Naive thymus-derived CD8-positive, alpha-beta T cell (primary cell): ENCODE results near the gene GRPEL1. TPM values are rescaled to one million over a fixed set of nuclear protein-coding genes. Genes with fewer than 3 reads are reported as not detected.
A peak's percentile ranks its signal among the peaks of the same experiment; 100 is the strongest.

Source experiments
- ATAC-seq, 2 donors: fragments of 150-1000 bp; cut with Tn5 transposase in 1 of 2; sonication (Bioruptor Pico), chemical (Tn5 transposase) in 1 of 2; 1 replicate in 1 of 2; 2 replicates in 1 of 2; pipeline ENCODE4 v1.10.0; 2021; ENCODE audit warnings: mild to moderate bottlenecking in 2 of 2, moderate library complexity in 2 of 2
- POLR2A ChIA-PET: fragments of 350-600 bp; sonication (Branson Sonifier 250); formaldehyde crosslinking; loops from one replicate; lab custom pipeline; 2021; ENCODE audit warnings: antibody characterized with exemption; lab: Charles Lee
- DNase-seq, 10 donors: peaks; one replicate each; pipeline versions ENCODE4 v3.0.0 to v3.0.0-alpha.2; 2020 to 2022
- H3K27ac Mint-ChIP-seq, 10 donors: one replicate each; pipeline ENCODE4 v1.8.0; 2020 to 2022; ENCODE audit warnings: mild to moderate bottlenecking in 10 of 10, mixed read lengths in 10 of 10, moderate library complexity in 4 of 10, inconsistent platforms in 1 of 10
- H3K27me3 Mint-ChIP-seq, 5 donors: one replicate each; pipeline ENCODE4 v1.8.0; 2021 to 2022; ENCODE audit warnings: mixed read lengths in 5 of 5
- H3K36me3 Mint-ChIP-seq, 3 donors: one replicate each; pipeline ENCODE4 v1.8.0; 2020 to 2022; ENCODE audit warnings: mixed read lengths in 3 of 3, mild to moderate bottlenecking in 2 of 3, inconsistent platforms in 1 of 3
- H3K4me1 Mint-ChIP-seq, 4 donors: one replicate each; pipeline ENCODE4 v1.8.0; 2021 to 2022; ENCODE audit warnings: mixed read lengths in 4 of 4
- H3K4me3 Mint-ChIP-seq, 10 donors: one replicate each; pipeline ENCODE4 v1.8.0; 2020 to 2022; ENCODE audit warnings: mild to moderate bottlenecking in 10 of 10, mixed read lengths in 10 of 10, moderate library complexity in 6 of 10, inconsistent platforms in 1 of 10
- H3K9me3 Mint-ChIP-seq, 9 donors: one replicate each; pipeline ENCODE4 v1.8.0; 2020 to 2022; ENCODE audit warnings: mixed read lengths in 9 of 9, mild to moderate bottlenecking in 3 of 9, inconsistent platforms in 1 of 9, moderate library complexity in 1 of 9
- polyA plus RNA-seq, 3 donors: library from polyadenylated mRNA; unstranded; fragments of 300-500 nt; fragmentation: Illumina TruSeq; gene quantifications; one replicate each; pipeline ENCODE4 v1.2.3, GENCODE V29; 2021
- total RNA-seq, 8 experiments: library from RNA in 2 of 8; stranded (reverse) in 2 of 8; gene quantifications; one replicate each; pipeline ENCODE4 v1.2.3 and lab custom pipeline; 2021 to 2026

The GRPEL1 gene
- total and polyA plus RNA-seq, 5 experiments from 2014 or later: 31.4 to 47.6 (median 37.8) TPM

DNA sequence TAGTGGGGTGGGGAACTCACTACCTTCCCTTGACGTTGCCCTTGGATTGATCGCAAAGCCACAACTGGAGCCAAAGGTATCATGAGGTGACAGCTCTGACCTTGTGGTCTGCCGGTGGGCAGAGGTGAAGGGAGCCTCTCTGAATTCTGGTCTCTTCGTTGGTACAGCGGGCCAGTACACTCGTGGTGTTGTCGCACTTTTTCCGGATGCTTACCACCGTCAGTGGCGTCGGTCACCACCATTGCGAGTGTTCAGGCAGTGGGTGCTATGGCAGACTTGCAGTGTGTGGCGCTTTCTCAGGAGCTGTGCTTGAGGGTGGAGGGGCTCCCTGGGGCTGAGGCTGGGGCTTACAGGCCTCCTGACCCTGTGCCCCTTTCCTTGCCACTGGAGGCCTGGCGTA is 5.2 kb upstream of the GRPEL1 start:
- ATAC-seq (no peak), DNase-seq (no peak)
- Mint-ChIP-seq H3K36me3 (no peaks in the 10 kb centered on the region), H3K27me3 (peaks cover 0 to 4% (median 0%) of the 10 kb centered on the region in 5 donors), H3K9me3 (no peaks in the 10 kb centered on the region), H3K27ac (no peak overlapping the region), H3K4me3 (no peak overlapping the region), H3K4me1 (peaks cover 12 to 22% (median 18%) of the 10 kb centered on the region in 4 donors)
- POLR2A ChIA-PET: interaction anchor here (8.6 kb wide), 1 partner anchor 30 kb away, joined by 172 read pairs; the partner anchor contains the start of gene TADA2B

DNA sequence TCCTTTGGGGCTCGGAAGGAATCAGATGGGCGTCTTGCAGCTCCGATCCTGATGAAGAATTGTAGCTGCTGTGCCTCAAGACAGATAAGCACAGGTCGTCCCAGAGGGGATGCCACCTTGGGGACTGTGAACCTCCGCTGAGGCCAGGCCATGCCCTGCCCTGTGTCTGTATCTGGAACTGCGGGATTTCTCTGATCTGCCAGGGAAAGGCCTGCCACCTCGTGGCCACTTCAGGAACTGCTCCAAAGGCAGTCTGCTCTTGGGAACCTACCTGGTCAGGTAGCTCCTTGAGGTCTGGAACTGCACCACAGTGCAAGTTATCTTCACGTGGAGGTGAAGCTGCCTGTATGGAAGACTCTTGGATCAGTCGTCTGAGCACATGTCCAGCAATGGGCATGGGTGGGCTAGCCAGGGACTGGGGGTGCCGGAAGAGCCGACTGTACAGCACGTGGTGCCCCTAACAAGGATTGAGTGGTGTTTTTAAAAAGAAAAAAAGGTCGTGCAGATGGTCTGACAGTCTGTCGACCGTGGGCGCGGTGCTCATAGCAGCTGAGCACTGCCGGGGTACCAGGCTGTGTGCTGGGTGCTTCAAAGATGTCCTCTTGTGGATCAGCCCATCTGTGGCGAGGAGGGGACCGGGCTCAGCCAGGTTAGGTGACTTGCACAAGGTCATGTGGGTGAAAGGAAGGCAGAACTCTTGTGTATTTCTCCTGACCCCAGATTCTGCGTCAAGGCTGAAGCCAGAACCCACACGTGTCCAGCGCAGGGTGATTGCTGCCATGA is 3.1 kb upstream of the GRPEL1 start:
- ATAC-seq: peak; percentile 22 to 27
- peak overlapping the region; percentile 9 to 83 (median 60) for H3K4me3 Mint-ChIP-seq
- POLR2A ChIA-PET: interaction anchor here (0.9 to 8.6 kb wide), 7 partner anchors 28 to 398 kb away, joined by 3 to 172 read pairs (median 4); partner anchors contain the start of gene TADA2B

DNA sequence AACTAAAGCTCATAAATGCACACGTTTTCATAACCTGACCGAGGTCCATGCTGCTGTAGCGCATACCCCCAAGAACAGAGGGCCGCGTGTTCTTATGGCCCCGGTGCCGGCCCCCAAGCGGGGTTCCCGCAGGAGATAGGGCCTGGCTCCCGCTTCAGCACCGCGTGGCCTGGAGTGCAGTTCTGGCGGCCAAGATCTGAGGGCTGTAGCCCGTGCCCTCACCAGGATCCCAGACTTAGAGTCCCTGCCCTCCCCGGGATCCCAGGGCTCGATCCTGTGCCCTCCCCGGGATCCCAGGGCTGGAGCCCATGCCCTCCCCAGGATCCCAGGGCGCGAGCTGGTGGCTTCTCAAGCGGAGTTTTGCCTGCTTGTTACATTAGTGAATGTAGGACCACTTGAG is 1.0 kb upstream of the GRPEL1 start:
- peak overlapping the region; percentile 91 to 98 (median 96) for H3K27ac Mint-ChIP-seq
- peak overlapping the region; percentile 85 to 98 (median 96) for H3K4me3 Mint-ChIP-seq
- no peak for ATAC-seq
- peaks cover 0 to 13% (median 0%) of the 10 kb centered on the region in 3 donors for H3K36me3 Mint-ChIP-seq
- POLR2A ChIA-PET: interaction anchor here (0.6 to 8.6 kb wide), 17 partner anchors 10 to 893 kb away, joined by 3 to 172 read pairs (median 7); partner anchors contain the start of genes BLOC1S4, MAN2B2, TADA2B and TBC1D14
- no peak for DNase-seq
- peaks cover 18 to 53% (median 50%) of the 10 kb centered on the region in 4 donors for H3K4me1 Mint-ChIP-seq
- no peaks in the 10 kb centered on the region for H3K9me3 Mint-ChIP-seq
- H3K27me3 Mint-ChIP-seq: peaks cover 0 to 3% (median 0%) of the 10 kb centered on the region in 5 donors

More for the DNA sequence above, 3.1 kb upstream of the GRPEL1 start:
- DNase-seq: peak; percentile 75 to 91 (median 86)
- H3K27me3 Mint-ChIP-seq: peaks cover 0 to 4% (median 0%) of the 10 kb centered on the region in 5 donors
- H3K36me3 Mint-ChIP-seq: no peaks in the 10 kb centered on the region
- H3K9me3 Mint-ChIP-seq: no peaks in the 10 kb centered on the region
- H3K27ac Mint-ChIP-seq: peak overlapping the region; percentile 9 to 80 (median 51)
- H3K4me1 Mint-ChIP-seq: peaks cover 15 to 39% (median 34%) of the 10 kb centered on the region in 4 donors

DNA sequence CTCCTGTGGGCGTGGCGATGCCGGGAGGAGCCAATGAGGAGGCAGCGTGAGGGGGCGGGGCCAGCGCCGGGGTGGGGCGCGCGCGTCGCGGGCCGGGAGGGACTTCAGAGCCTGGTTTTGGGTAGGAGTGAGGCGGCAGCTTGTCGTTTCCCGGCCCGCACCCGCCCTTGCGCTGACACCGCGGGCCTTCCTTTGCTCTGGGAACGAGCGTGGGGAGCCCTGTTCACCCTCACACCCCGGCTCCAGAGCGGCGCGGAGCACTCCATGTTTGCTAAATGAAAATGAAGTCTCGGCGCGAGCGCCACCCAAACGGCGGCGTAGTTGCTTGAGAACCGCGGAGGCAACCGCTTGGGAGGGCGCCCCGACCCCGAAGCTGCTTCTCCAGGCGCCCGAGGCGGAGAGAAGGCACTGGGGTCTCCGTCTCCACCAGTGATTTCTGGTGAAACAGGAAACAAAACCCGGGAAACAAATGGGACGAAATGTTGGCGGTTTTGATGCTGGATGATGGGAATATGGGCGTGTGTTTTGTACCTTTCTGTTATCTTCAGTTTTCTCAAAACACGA is 497 bp upstream of the GRPEL1 start:
- H3K9me3 Mint-ChIP-seq: no peaks in the 10 kb centered on the region
- DNase-seq (peak in 1 of 10 donors; percentile 100), ATAC-seq (no peak)
- H3K36me3 Mint-ChIP-seq: peaks cover 0 to 18% (median 3%) of the 10 kb centered on the region in 3 donors
- POLR2A ChIA-PET: interaction anchor here (0.6 to 8.6 kb wide), 36 partner anchors 9 to 1090 kb away, joined by 3 to 172 read pairs (median 5); partner anchors contain the start of genes ABLIM2, BLOC1S4, KIAA0232 and MAN2B2
- peak overlapping the region; percentile 91 to 98 (median 96) for H3K27ac Mint-ChIP-seq
- H3K4me1 Mint-ChIP-seq: peaks cover 18 to 59% (median 52%) of the 10 kb centered on the region in 4 donors
- H3K27me3 Mint-ChIP-seq: peaks cover 0 to 3% (median 0%) of the 10 kb centered on the region in 5 donors
- H3K4me3 Mint-ChIP-seq: peak overlapping the region; percentile 85 to 98 (median 96)

DNA sequence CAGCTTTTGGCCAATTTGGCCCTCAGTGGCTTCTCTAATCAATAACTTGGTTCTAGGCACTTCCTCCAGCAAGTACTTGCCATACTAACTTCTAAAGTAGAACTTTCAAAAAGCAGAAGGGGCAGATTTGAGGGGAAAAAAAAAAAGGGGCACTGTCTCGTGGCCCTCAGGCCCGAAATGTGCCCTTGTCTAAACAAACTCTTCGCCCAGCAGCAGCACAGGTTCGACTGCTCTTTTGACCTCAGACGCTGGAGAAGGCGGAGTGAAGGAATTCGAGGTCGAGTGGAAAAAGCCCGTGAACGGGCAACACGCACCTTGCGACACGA is 775 bp downstream of the GRPEL1 start:
- H3K27me3 Mint-ChIP-seq: peaks cover 0 to 3% (median 0%) of the 10 kb centered on the region in 5 donors
- H3K9me3 Mint-ChIP-seq: no peaks in the 10 kb centered on the region
- H3K36me3 Mint-ChIP-seq: peaks cover 0 to 31% (median 9%) of the 10 kb centered on the region in 3 donors
- ATAC-seq (no peak), DNase-seq (no peak)
- H3K4me3 Mint-ChIP-seq: peak overlapping the region; percentile 85 to 98 (median 96)
- peak overlapping the region; percentile 73 to 98 (median 88) for H3K27ac Mint-ChIP-seq
- POLR2A ChIA-PET: interaction anchor here (0.9 to 8.6 kb wide), 23 partner anchors 8 to 492 kb away, joined by 3 to 172 read pairs (median 6); partner anchors contain the start of genes BLOC1S4, KIAA0232, MAN2B2 and MRFAP1
- peaks cover 18 to 59% (median 52%) of the 10 kb centered on the region in 4 donors for H3K4me1 Mint-ChIP-seq

DNA sequence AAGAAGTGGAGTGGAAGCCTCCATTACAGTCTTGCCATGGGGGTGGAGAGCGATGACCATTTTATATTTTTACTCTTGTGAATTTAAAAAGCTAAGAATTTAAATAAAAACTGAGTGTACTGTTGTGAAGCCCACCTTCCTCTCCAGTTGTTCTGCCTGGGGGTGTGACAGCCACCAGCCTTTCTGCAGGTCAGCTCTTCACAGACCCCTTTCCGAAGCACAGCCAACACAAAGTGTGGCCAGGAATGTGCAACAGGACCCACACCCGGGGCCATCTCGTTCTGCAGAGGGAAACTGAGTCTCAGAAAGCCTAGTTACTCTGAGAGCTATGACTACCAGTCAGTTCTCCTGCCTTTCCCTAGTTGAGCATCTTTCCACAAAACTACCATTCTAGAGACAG is 1.4 kb downstream of the GRPEL1 start:
- Mint-ChIP-seq H3K4me1 (peaks cover 18 to 60% (median 52%) of the 10 kb centered on the region in 4 donors), H3K4me3 (peak overlapping the region; percentile 85 to 98 (median 96)), H3K36me3 (peaks cover 0 to 37% (median 9%) of the 10 kb centered on the region in 3 donors), H3K9me3 (no peaks in the 10 kb centered on the region), H3K27ac (peak overlapping the region; percentile 73 to 98 (median 88)), H3K27me3 (peaks cover 0 to 3% (median 0%) of the 10 kb centered on the region in 5 donors)
- POLR2A ChIA-PET: interaction anchor here (1.6 to 8.6 kb wide), 7 partner anchors 14 to 426 kb away, joined by 3 to 172 read pairs (median 15); partner anchors contain the start of genes MRFAP1, TADA2B and TBC1D14
- ATAC-seq: no peak
- no peak for DNase-seq

DNA sequence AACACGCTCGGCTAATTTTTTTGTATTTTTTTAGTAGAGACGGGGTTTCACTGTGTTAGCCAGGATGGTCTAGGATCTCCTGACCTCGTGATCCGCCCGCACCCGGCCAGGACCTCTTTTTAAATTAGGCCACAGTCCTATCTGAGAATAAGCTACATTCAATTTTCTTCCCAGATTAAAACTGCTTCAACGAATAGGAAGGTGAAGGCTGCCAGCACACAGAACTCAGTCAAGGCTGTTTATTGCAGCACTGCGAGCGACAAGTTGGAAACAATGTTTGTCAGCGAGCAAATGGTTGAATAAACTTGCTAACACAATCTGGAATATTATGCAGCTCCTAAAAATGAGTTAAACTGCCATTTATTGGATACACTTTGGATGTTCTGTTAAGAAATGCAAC is 1.9 kb downstream of the GRPEL1 start:
- ATAC-seq (no peak), DNase-seq (no peak)
- Mint-ChIP-seq H3K36me3 (peaks cover 0 to 42% (median 9%) of the 10 kb centered on the region in 3 donors), H3K4me3 (peak overlapping the region; percentile 85 to 98 (median 96)), H3K27ac (peak overlapping the region in 7 of 10 donors; percentile 28 to 93 (median 77)), H3K9me3 (no peaks in the 10 kb centered on the region), H3K27me3 (peaks cover 0 to 3% (median 0%) of the 10 kb centered on the region in 5 donors), H3K4me1 (peaks cover 18 to 63% (median 52%) of the 10 kb centered on the region in 4 donors)
- POLR2A ChIA-PET: interaction anchor here (0.6 to 8.6 kb wide), 7 partner anchors 9 to 757 kb away, joined by 3 to 172 read pairs (median 3); partner anchors contain the start of gene TADA2B

DNA sequence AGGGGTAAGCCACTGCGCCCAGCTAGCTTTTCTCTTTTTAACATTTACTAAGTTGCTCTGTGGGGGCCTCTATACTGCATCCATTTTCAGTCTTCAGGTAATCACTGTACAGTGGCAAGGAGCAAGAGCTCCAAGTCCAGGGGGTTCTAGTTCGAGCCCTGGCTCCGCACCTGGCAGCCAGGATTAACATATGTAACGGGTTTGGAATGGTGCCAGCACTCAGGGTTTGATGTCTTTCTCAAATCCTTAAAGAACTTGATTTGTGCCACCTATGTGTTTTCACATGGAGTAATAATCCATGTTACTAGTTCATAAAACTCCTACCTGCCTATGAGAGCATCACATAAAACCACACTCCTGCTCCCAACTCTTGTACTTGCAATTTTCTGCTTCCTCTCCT is 4.5 kb downstream of the GRPEL1 start:
- no peaks in the 10 kb centered on the region for H3K9me3 Mint-ChIP-seq
- DNase-seq: no peak
- peaks cover 0 to 66% (median 11%) of the 10 kb centered on the region in 3 donors for H3K36me3 Mint-ChIP-seq
- peak overlapping the region in 9 of 10 donors; percentile 1 to 87 (median 45) for H3K27ac Mint-ChIP-seq
- peaks cover 8 to 47% (median 40%) of the 10 kb centered on the region in 4 donors for H3K4me1 Mint-ChIP-seq
- H3K4me3 Mint-ChIP-seq: no peak overlapping the region
- ATAC-seq: no peak
- POLR2A ChIA-PET: interaction anchor here (1.3 to 3.6 kb wide), 2 partner anchors 17 to 20 kb away, joined by 4 to 12 read pairs; partner anchors contain the start of gene TADA2B
- no peaks in the 10 kb centered on the region for H3K27me3 Mint-ChIP-seq

DNA sequence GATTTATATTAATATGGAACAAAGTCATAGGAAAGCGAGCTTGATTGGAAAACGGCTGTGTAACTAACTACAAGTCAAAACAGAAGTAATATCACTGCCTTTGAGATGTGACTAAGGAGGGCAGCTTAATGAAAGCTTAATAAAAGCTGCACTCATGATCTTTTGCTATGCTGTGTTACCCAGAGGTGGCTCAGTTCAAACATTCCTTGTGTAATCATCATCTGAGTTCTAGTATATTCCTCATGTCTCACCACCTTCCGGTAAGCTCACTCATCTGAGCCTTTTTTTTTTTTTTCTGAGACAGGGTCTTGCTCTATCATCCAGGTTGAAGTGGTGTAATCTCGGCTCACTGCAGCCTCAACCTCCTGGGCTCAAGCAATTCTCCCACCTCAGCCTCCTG is 5.0 kb downstream of the GRPEL1 start:
- H3K36me3 Mint-ChIP-seq: peaks cover 0 to 71% (median 11%) of the 10 kb centered on the region in 3 donors
- ATAC-seq (no peak), DNase-seq (no peak)
- peaks cover 6 to 41% (median 39%) of the 10 kb centered on the region in 4 donors for H3K4me1 Mint-ChIP-seq
- H3K27me3 Mint-ChIP-seq: no peaks in the 10 kb centered on the region
- H3K27ac Mint-ChIP-seq: peak overlapping the region in 2 of 10 donors; percentile 37 to 68
- H3K9me3 Mint-ChIP-seq: no peaks in the 10 kb centered on the region
- no peak overlapping the region for H3K4me3 Mint-ChIP-seq
- POLR2A ChIA-PET: interaction anchor here (1.3 to 3.6 kb wide), 3 partner anchors 16 to 19 kb away, joined by 4 to 12 read pairs (median 4); partner anchors contain the start of gene TADA2B

DNA sequence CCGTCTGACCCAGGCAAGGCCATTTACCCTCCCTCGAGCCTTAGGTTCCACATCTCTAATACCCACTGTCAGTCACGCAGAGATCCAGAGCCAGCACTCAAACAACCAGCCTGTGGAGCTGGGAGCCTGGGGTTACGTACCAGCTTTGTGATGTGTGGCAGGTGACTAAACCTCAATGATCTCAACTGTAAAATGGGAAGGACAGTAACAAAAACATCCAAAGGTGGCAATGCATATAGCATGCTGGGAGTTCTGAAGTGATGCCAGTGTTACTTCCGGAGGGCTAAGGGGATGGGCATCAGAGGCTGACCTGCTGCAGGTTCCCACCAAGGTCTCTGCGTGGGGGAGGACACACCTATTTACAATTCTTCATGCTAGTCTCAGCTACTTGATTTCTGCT is 6.0 kb downstream of the GRPEL1 start:
- ATAC-seq (no peak), DNase-seq (no peak)
- H3K36me3 Mint-ChIP-seq: peaks cover 0 to 77% (median 11%) of the 10 kb centered on the region in 3 donors
- peaks cover 3 to 38% (median 34%) of the 10 kb centered on the region in 4 donors for H3K4me1 Mint-ChIP-seq
- H3K27ac Mint-ChIP-seq: no peak overlapping the region
- no peaks in the 10 kb centered on the region for H3K9me3 Mint-ChIP-seq
- POLR2A ChIA-PET: interaction anchor here (0.5 to 3.6 kb wide), 3 partner anchors 17 to 146 kb away, joined by 3 to 12 read pairs (median 4); partner anchors contain the start of gene TADA2B
- H3K4me3 Mint-ChIP-seq: no peak overlapping the region
- H3K27me3 Mint-ChIP-seq: no peaks in the 10 kb centered on the region

DNA sequence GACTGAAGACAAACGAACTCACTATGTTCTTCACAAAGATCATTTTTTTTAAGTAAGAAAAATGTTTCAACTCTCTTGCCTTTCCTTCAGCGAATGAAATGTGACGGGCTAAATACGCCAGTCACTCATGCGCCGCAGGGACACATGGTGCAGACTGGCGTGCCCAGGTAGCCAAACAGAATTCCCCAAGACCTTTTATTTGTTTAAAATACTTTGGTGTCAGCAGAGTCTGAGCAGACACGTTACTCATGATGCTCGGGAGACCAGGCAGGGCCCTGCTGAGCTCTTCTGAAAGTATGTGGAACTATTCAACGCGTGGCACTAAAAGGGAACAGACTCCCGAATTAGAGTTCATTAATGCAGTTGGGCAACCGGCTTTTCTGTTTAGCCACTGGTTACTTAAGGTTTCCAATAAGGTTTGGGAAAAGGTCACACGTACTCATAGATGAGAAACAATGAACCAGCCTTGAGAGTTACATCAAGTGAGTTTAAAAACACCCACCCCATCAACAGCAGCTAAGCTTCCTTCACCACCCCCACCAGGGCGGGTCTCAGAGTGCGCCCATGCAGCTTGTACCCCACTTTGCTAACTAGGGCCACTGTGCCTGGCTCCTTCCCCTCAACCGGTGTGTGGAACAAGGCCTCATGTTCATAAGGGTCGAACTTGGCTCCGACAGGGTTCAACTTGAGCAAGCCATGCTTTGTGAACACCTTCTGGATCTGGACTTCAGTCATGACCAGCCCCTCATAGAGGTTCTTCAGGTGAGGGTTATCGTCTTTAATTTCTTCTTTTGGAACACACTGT is 7.3 kb downstream of the GRPEL1 start:
- no peak for DNase-seq
- H3K4me1 Mint-ChIP-seq: peaks cover 4 to 28% (median 24%) of the 10 kb centered on the region in 4 donors
- POLR2A ChIA-PET: no interaction called here
- no peak overlapping the region for H3K4me3 Mint-ChIP-seq
- H3K27ac Mint-ChIP-seq: peak overlapping the region in 2 of 10 donors; percentile 7 to 69
- H3K36me3 Mint-ChIP-seq: peaks cover 0 to 88% (median 11%) of the 10 kb centered on the region in 3 donors
- no peaks in the 10 kb centered on the region for H3K27me3 Mint-ChIP-seq
- H3K9me3 Mint-ChIP-seq: no peaks in the 10 kb centered on the region
- no peak for ATAC-seq
